ENCODE results near the gene SCTR. TPM values are rescaled to one million over a fixed set of nuclear protein-coding genes. Genes with fewer than 3 reads are reported as not detected.

SCTR gene
- total and polyA plus RNA-seq, 11 donors: 0.28 to 2.2 (median 0.44) TPM; not detected in 2

DNA sequence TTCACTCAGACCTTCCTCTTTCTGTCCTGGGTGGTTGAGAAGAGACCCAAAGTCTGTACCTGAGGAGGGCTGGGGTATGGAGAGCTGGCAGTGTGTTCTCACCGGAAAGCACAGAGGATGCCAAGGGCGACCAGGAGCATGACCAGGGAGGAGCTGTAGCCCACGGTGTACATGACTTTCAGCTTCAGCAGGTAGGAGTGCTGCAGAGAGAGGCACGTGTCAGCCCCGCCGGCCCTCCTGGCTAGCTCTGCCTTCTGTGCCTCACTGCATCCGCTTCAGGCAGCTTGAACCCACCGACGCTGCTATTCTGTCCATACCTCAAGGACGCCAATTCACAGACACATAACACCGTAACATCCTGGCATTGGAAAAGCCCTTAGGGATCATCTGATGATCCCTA, 58.6 kb downstream of the SCTR start:
- ATAC-seq: no peak
- DNase-seq: peak in 1 of 5 donors; percentile 25
- no peak overlapping the region for H3K27ac ChIP-seq
- no peaks in the 10 kb centered on the region for H3K9me3 ChIP-seq
- intact Hi-C loops (cut with DNase I): no loop called here
- no peak overlapping the region for H3K4me3 ChIP-seq
- H3K27me3 ChIP-seq: no peaks in the 10 kb centered on the region
- H3K36me3 ChIP-seq: no peaks in the 10 kb centered on the region
- TF ChIP-seq, protein P1, sequence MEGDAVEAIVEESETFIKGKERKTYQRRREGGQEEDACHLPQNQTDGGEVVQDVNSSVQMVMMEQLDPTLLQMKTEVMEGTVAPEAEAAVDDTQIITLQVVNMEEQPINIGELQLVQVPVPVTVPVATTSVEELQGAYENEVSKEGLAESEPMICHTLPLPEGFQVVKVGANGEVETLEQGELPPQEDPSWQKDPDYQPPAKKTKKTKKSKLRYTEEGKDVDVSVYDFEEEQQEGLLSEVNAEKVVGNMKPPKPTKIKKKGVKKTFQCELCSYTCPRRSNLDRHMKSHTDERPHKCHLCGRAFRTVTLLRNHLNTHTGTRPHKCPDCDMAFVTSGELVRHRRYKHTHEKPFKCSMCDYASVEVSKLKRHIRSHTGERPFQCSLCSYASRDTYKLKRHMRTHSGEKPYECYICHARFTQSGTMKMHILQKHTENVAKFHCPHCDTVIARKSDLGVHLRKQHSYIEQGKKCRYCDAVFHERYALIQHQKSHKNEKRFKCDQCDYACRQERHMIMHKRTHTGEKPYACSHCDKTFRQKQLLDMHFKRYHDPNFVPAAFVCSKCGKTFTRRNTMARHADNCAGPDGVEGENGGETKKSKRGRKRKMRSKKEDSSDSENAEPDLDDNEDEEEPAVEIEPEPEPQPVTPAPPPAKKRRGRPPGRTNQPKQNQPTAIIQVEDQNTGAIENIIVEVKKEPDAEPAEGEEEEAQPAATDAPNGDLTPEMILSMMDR (IDR thresholded peaks at IDR 0.05): no peak
- TF ChIP-seq POLR2A (IDR thresholded peaks at IDR 0.05): no peak
- 93 to 96% (median 95%) methylated on average over 10 to 11 of the region's 11 CpGs for WGBS, 4 donors
- H3K4me1 ChIP-seq: peaks cover 0 to 12% (median 0%) of the 10 kb centered on the region in 12 donors

GRCh38 chr2:119464981-119465380, 59.3 kb downstream of the SCTR start:
- Histone ChIP-seq H3K9me3 (no peaks in the 10 kb centered on the region), H3K27me3 (no peaks in the 10 kb centered on the region), H3K27ac (peak overlapping the region in 1 of 12 donors; percentile 28), H3K4me3 (no peak overlapping the region), H3K4me1 (peaks cover 0 to 12% (median 0%) of the 10 kb centered on the region in 12 donors), H3K36me3 (no peaks in the 10 kb centered on the region)
- intact Hi-C loops (cut with DNase I): loop anchor here in 1 of 10 donors (5.0 kb wide), 1 partner anchor 38 kb away; no protein-coding TSS in a partner anchor
- WGBS, 4 donors: 80 to 95% (median 89%) methylated on average over 4 of the region's 4 CpGs
- ATAC-seq (peak in 3 of 4 donors; percentile 43 to 78 (median 58)), DNase-seq (peak in 2 of 5 donors; percentile 45 to 52)
- TF ChIP-seq, protein P1 (IDR thresholded peaks at IDR 0.05): no peak
- no peak for TF ChIP-seq POLR2A (IDR thresholded peaks at IDR 0.05)

GRCh38 chr2:119463990-119464389, 60.3 kb downstream of the SCTR start:
- Histone ChIP-seq H3K9me3 (no peaks in the 10 kb centered on the region), H3K4me3 (no peak overlapping the region), H3K27me3 (no peaks in the 10 kb centered on the region), H3K36me3 (no peaks in the 10 kb centered on the region), H3K27ac (no peak overlapping the region), H3K4me1 (peaks cover 0 to 9% (median 0%) of the 10 kb centered on the region in 12 donors)
- DNase-seq: peak in 1 of 5 donors; percentile 14
- ATAC-seq: no peak
- WGBS, 4 donors: 95 to 98% (median 97%) methylated on average over 9 of the region's 9 CpGs
- TF ChIP-seq, protein P1 (IDR thresholded peaks at IDR 0.05): no peak
- no peak for TF ChIP-seq POLR2A (IDR thresholded peaks at IDR 0.05)
- intact Hi-C loops (cut with DNase I): loop anchor here in 1 of 10 donors (5.0 kb wide), 1 partner anchor 37 kb away; no protein-coding TSS in a partner anchor

GRCh38 chr2:119463136-119463535, 61.1 kb downstream of the SCTR start:
- intact Hi-C loops (cut with DNase I): loop anchor here in 1 of 10 donors (5.0 kb wide), 1 partner anchor 36 kb away; no protein-coding TSS in a partner anchor
- Histone ChIP-seq H3K4me1 (peaks cover 0 to under 1% (median 0%) of the 10 kb centered on the region in 12 donors), H3K36me3 (no peaks in the 10 kb centered on the region), H3K4me3 (no peak overlapping the region), H3K27me3 (no peaks in the 10 kb centered on the region), H3K9me3 (no peaks in the 10 kb centered on the region), H3K27ac (no peak overlapping the region)
- no peak for TF ChIP-seq POLR2A (IDR thresholded peaks at IDR 0.05)
- TF ChIP-seq, protein P1 (IDR thresholded peaks at IDR 0.05): no peak
- 50 to 91% (median 73%) methylated on average over 4 of the region's 4 CpGs for WGBS, 4 donors
- ATAC-seq (no peak), DNase-seq (no peak)

All from heart left ventricle (tissue), 16 donors.